H1 (cell line): Measurements from ENCODE around the gene FARSB. TPM values are rescaled to one million over a fixed set of nuclear protein-coding genes. Genes with fewer than 3 reads are reported as not detected.

Source experiments
- CTCF ChIA-PET: fragments of 300-600 bp; sonication (Branson Sonifier 250); formaldehyde crosslinking; loops from one replicate; lab custom pipeline; 2021; ENCODE audit not compliant: partially characterized antibody; lab: Charles Lee
- POLR2A ChIA-PET: fragments of 300-600 bp; sonication (Branson Sonifier 250); formaldehyde crosslinking; loops from one replicate; lab custom pipeline; 2021; ENCODE audit warnings: inconsistent platforms; ENCODE audit not compliant: partially characterized antibody; lab: Charles Lee
- DNase-seq, 2 experiments: peaks; one replicate each; pipeline versions ENCODE4 v3.0.0 to v3.0.0-alpha.2; 2010 to 2022; ENCODE audit warnings: low spot score in 2 of 2, low read depth in 1 of 2, mixed read lengths in 1 of 2
- FAIRE-seq: peaks from 2 replicates; lab custom pipeline; 2011; peaks lifted over from hg19 to GRCh38; lab: Jason Lieb, UNC
- H2AFZ ChIP-seq: 2 replicates; pipeline ENCODE4 v1.8.1; 2012; ENCODE audit warnings: low read length, inconsistent platforms
- H2AK5ac ChIP-seq: 2 replicates; pipeline ENCODE4 v1.6.1; 2013; ENCODE audit warnings: low read depth, low read length
- H2BK120ac ChIP-seq: replicated peaks from 2 replicates; pipeline ENCODE3; 2013; ENCODE audit warnings: low read depth, low read length, inconsistent platforms
- H2BK12ac ChIP-seq: 2 replicates; pipeline ENCODE4 v1.6.1; 2013; ENCODE audit warnings: low read depth, low read length
- H2BK15ac ChIP-seq: 2 replicates; pipeline ENCODE4 v1.6.1; 2013; ENCODE audit warnings: low read length
- H2BK20ac ChIP-seq: 2 replicates; pipeline ENCODE4 v1.6.1; 2013; ENCODE audit warnings: low read length
- H2BK5ac ChIP-seq: 2 replicates; pipeline ENCODE4 v1.6.1; 2013; ENCODE audit warnings: low read depth, low read length
- H3K14ac ChIP-seq: 2 replicates; pipeline ENCODE4 v1.6.1; 2013; ENCODE audit warnings: inconsistent platforms; ENCODE audit not compliant: insufficient read length
- H3K18ac ChIP-seq: 2 replicates; pipeline ENCODE4 v1.6.1; 2013; ENCODE audit warnings: low read length; ENCODE audit errors: extremely low read depth
- H3K23ac ChIP-seq: 2 replicates; pipeline ENCODE4 v1.6.1; 2013; ENCODE audit warnings: inconsistent platforms; ENCODE audit not compliant: insufficient read length
- H3K23me2 ChIP-seq: 2 replicates; pipeline ENCODE4 v1.6.1; 2013; ENCODE audit warnings: low read depth, low read length
- H3K27ac ChIP-seq: 2 replicates; pipeline ENCODE4 v1.6.1; 2011; ENCODE audit warnings: low read depth, low read length, inconsistent platforms
- H3K27me3 ChIP-seq, 4 experiments: replicated peaks in 1 of 4; 1 replicate in 1 of 4; 2 replicates in 3 of 4; pipeline versions ENCODE4 v1.6.1 to v1.8.1; 2011 to 2013; ENCODE audit warnings: low read length in 3 of 4, mild to moderate bottlenecking in 3 of 4, inconsistent platforms in 2 of 4, mixed read lengths in 2 of 4, moderate library complexity in 1 of 4; ENCODE audit not compliant: control insufficient read depth in 3 of 4, insufficient read depth in 3 of 4; ENCODE audit errors: extremely low read depth in 1 of 4
- H3K36me3 ChIP-seq, 4 experiments: 2 replicates each; pipeline versions ENCODE4 v1.6.1 to v1.8.1; 2011 to 2013; ENCODE audit warnings: mild to moderate bottlenecking in 4 of 4, low read length in 3 of 4, moderate library complexity in 2 of 4, control low read depth in 1 of 4, inconsistent platforms in 1 of 4; ENCODE audit not compliant: insufficient read depth in 4 of 4, control insufficient read depth in 2 of 4
- H3K4ac ChIP-seq: replicated peaks from 2 replicates; pipeline ENCODE3; 2013; ENCODE audit warnings: low read length, low read depth, mixed read lengths, inconsistent platforms; ENCODE audit not compliant: insufficient read length
- H3K4me1 ChIP-seq, 4 experiments: replicated peaks in 1 of 4; 1 replicate in 1 of 4; 2 replicates in 3 of 4; pipeline versions ENCODE4 v1.6.1 to v1.8.1; 2011 to 2013; ENCODE audit warnings: low read length in 3 of 4, inconsistent platforms in 2 of 4, mixed read lengths in 1 of 4; ENCODE audit not compliant: insufficient read depth in 4 of 4, control insufficient read depth in 3 of 4
- H3K4me2 ChIP-seq, 2 experiments: 2 replicates each; pipeline versions ENCODE4 v1.6.1 to v1.8.1; 2011 to 2013; ENCODE audit warnings: low read depth in 2 of 2, low read length in 2 of 2, control low read depth in 1 of 2, inconsistent platforms in 1 of 2, mild to moderate bottlenecking in 1 of 2; ENCODE audit not compliant: insufficient read depth in 1 of 2
- H3K4me3 ChIP-seq, 4 experiments: fragments of 200-600, 300-600 bp in 1 of 4; sonication (generic), shearing (Covaris generic), sonication (Bioruptor Twin) in 1 of 4; 2 replicates each; pipeline versions ENCODE4 v1.5.1 to v1.8.1; 2011 to 2016; ENCODE audit warnings: low read length in 4 of 4, low read depth in 3 of 4, control low read depth in 2 of 4, inconsistent platforms in 2 of 4, mild to moderate bottlenecking in 2 of 4, mixed read lengths in 1 of 4, moderate library complexity in 1 of 4; ENCODE audit not compliant: insufficient read depth in 2 of 4; ENCODE audit errors: extremely low read depth in 1 of 4
- H3K56ac ChIP-seq: replicated peaks from 2 replicates; pipeline ENCODE3; 2013; ENCODE audit warnings: low read depth, mild to moderate bottlenecking, mixed read lengths, low read length, inconsistent platforms; ENCODE audit not compliant: insufficient read length
- H3K79me1 ChIP-seq: 2 replicates; pipeline ENCODE4 v1.6.1; 2013; ENCODE audit warnings: low read depth, low read length, control low read depth
- H3K79me2 ChIP-seq, 2 experiments: 2 replicates each; pipeline versions ENCODE4 v1.6.1 to v1.8.1; 2012 to 2013; ENCODE audit warnings: low read length in 2 of 2, mild to moderate bottlenecking in 2 of 2, inconsistent platforms in 1 of 2; ENCODE audit not compliant: insufficient read depth in 2 of 2, control insufficient read depth in 1 of 2
- H3K9ac ChIP-seq, 4 experiments: replicated peaks in 1 of 4; 1 replicate in 1 of 4; 2 replicates in 3 of 4; pipeline versions ENCODE4 v1.6.1 to v1.8.1; 2011 to 2013; ENCODE audit warnings: low read depth in 3 of 4, low read length in 3 of 4, control low read depth in 2 of 4, mild to moderate bottlenecking in 2 of 4, moderate library complexity in 2 of 4, inconsistent platforms in 1 of 4; ENCODE audit errors: extremely low read depth in 1 of 4
- H3K9me3 ChIP-seq, 2 experiments: 2 replicates each; pipeline versions ENCODE4 v1.6.1 to v1.8.1; 2012 to 2013; ENCODE audit warnings: mild to moderate bottlenecking in 2 of 2, moderate library complexity in 2 of 2, control low read depth in 1 of 2, inconsistent platforms in 1 of 2, low read depth in 1 of 2, low read length in 1 of 2, mixed read lengths in 1 of 2; ENCODE audit not compliant: insufficient read depth in 2 of 2
- H4K20me1 ChIP-seq, 2 experiments: replicated peaks in 1 of 2; 2 replicates each; pipeline versions ENCODE3 to v1.8.1; 2011 to 2013; ENCODE audit warnings: inconsistent platforms in 2 of 2, low read length in 2 of 2, mild to moderate bottlenecking in 1 of 2; ENCODE audit not compliant: insufficient read depth in 2 of 2, control insufficient read depth in 1 of 2
- H4K5ac ChIP-seq: 2 replicates; pipeline ENCODE4 v1.6.1; 2013; ENCODE audit warnings: low read length, low read depth, mixed read lengths, inconsistent platforms; ENCODE audit not compliant: insufficient read length
- H4K8ac ChIP-seq: 2 replicates; pipeline ENCODE4 v1.8.0; 2013; ENCODE audit warnings: mild to moderate bottlenecking, moderate library complexity, low read length, inconsistent platforms; ENCODE audit not compliant: insufficient read depth; ENCODE audit errors: extremely low read depth
- H4K91ac ChIP-seq: replicated peaks from 2 replicates; pipeline ENCODE3; 2013; ENCODE audit warnings: low read length, mixed read lengths, inconsistent platforms; ENCODE audit not compliant: insufficient read length
- PHF8 ChIP-seq: fragments of 200-600 bp; sonication (generic); conservative IDR thresholded peaks from 2 replicates; pipeline ENCODE4 v1.7.1; 2012; ENCODE audit warnings: low read depth, mild to moderate bottlenecking, inconsistent platforms, low read length, moderate library complexity
- WGBS, 2 experiments: shearing (Covaris generic) in 1 of 2; methylation state at CpG; one replicate each; pipeline versions ENCODE4 v1.1.6 to v1.1.7; 2013 to 2015; ENCODE audit warnings: low lambda C conversion rate in 2 of 2, mixed read lengths in 2 of 2, inconsistent platforms in 1 of 2, low coverage in 1 of 2, missing lambda C conversion rate in 1 of 2; ENCODE audit not compliant: insufficient replicate concordance in 2 of 2, insufficient coverage in 1 of 2, insufficient read length in 1 of 2; ENCODE audit errors: extremely low coverage in 1 of 2, missing lambda C conversion rate in 1 of 2; 5-methylcytosine and 5-hydroxymethylcytosine counted together
- polyA plus RNA-seq, 7 experiments: library from polyadenylated mRNA; depleted of rRNA in 3 of 7; stranded (reverse) in 5 of 7; unstranded in 2 of 7; fragments of >200 nt in 5 of 7; fragments of 200-250 nt in 2 of 7; gene quantifications; 1 replicate in 5 of 7; 2 replicates in 1 of 7; 4 replicates in 1 of 7; pipeline versions ENCODE4 v1.2.1 to v1.2.3, GENCODE V29; 2011 to 2013; ENCODE audit warnings: missing spikeins in 2 of 7, mixed read lengths in 2 of 7
- total RNA-seq: library from RNA; stranded (reverse); fragmentation: NEBNext Ultra II Directional; extraction: Animal tissue kit (Norgen Biotek cat#: 25700); gene quantifications from 2 replicates; pipeline ENCODE4 v1.2.1, GENCODE V29; 2021
- TF ChIP-seq, protein P1 (sequence below), 3 experiments: IDR thresholded peaks; 1 replicate in 2 of 3; 2 replicates in 1 of 3; pipeline versions ENCODE4 v1.5.1 to v1.6.1; 2011; ENCODE audit warnings: low read length in 3 of 3, mild to moderate bottlenecking in 3 of 3, inconsistent platforms in 2 of 3, low read depth in 1 of 3, moderate library complexity in 1 of 3; ENCODE audit not compliant: insufficient read depth in 1 of 3; ENCODE audit errors: control extremely low read depth in 1 of 3

Gene FARSB
- total and polyA plus RNA-seq, 2 of the 8 experiments (the other 6 are each of a cell fraction or from before 2014, with no cell fraction given): 21.0 to 37.9 TPM

- H4K91ac ChIP-seq: no peak overlapping the region
- no peaks in the 10 kb centered on the region for H3K27me3 ChIP-seq
- no peaks in the 10 kb centered on the region for H3K79me1 ChIP-seq
- 91% methylated on average over 3 of the region's 3 CpGs; no CpG with 5 or more reads in 1 of the 2 experiments for WGBS, 2 experiments
- H4K5ac ChIP-seq: no peak overlapping the region
- no peak overlapping the region for H2BK20ac ChIP-seq
- no peak overlapping the region for H3K4me2 ChIP-seq
- H3K4ac ChIP-seq: no peak overlapping the region
- H4K8ac ChIP-seq: no peak overlapping the region
- no peaks in the 10 kb centered on the region for H3K4me1 ChIP-seq
- POLR2A ChIA-PET: interaction anchor here (0.8 kb wide), 1 partner anchor 19 kb away, joined by 3 read pairs; no protein-coding TSS in a partner anchor
- H3K27ac ChIP-seq: no peak overlapping the region
- H3K23ac ChIP-seq: no peak overlapping the region
- H3K9ac ChIP-seq: no peak overlapping the region
- H4K20me1 ChIP-seq: no peaks in the 10 kb centered on the region
- DNase-seq (no peak), FAIRE-seq (no peak)
- CTCF ChIA-PET: interaction anchor here (1.2 to 1.7 kb wide), 4 partner anchors 12 to 261 kb away, joined by 3 to 6 read pairs (median 4); no protein-coding TSS in a partner anchor
- TF ChIP-seq, protein P1, sequence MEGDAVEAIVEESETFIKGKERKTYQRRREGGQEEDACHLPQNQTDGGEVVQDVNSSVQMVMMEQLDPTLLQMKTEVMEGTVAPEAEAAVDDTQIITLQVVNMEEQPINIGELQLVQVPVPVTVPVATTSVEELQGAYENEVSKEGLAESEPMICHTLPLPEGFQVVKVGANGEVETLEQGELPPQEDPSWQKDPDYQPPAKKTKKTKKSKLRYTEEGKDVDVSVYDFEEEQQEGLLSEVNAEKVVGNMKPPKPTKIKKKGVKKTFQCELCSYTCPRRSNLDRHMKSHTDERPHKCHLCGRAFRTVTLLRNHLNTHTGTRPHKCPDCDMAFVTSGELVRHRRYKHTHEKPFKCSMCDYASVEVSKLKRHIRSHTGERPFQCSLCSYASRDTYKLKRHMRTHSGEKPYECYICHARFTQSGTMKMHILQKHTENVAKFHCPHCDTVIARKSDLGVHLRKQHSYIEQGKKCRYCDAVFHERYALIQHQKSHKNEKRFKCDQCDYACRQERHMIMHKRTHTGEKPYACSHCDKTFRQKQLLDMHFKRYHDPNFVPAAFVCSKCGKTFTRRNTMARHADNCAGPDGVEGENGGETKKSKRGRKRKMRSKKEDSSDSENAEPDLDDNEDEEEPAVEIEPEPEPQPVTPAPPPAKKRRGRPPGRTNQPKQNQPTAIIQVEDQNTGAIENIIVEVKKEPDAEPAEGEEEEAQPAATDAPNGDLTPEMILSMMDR (IDR thresholded peaks at IDR 0.05; ENCODE audit: control extremely low read depth in 1 of 3, insufficient read depth in 1 of 3, low read depth in 1 of 3, low read length in 3 of 3): peak in 1 of 3 experiments; percentile 16; a peak in 1 of 4 replicates
- no peak for TF ChIP-seq PHF8
- H2AK5ac ChIP-seq: no peak overlapping the region
- no peak overlapping the region for H2AFZ ChIP-seq
- H2BK15ac ChIP-seq: no peak overlapping the region
- no peaks in the 10 kb centered on the region for H3K23me2 ChIP-seq
- no peak overlapping the region for H2BK12ac ChIP-seq
- H3K14ac ChIP-seq: no peak overlapping the region
- H3K9me3 ChIP-seq: no peaks in the 10 kb centered on the region
- no peak overlapping the region for H2BK5ac ChIP-seq
- no peaks in the 10 kb centered on the region for H3K79me2 ChIP-seq
- H2BK120ac ChIP-seq: no peak overlapping the region
- no peak overlapping the region for H3K4me3 ChIP-seq
- no peak overlapping the region for H3K56ac ChIP-seq
- H3K36me3 ChIP-seq: no peaks in the 10 kb centered on the region
- no peak overlapping the region for H3K18ac ChIP-seq
These were observed 22.1 kb upstream of the FARSB start for GRCh38 chr2:222677981-222678380.
